HEK293 (cell line): Measurements from ENCODE around the gene OSBPL1A.
A peak's percentile ranks its signal among the peaks of the same experiment; 100 is the strongest.

Experiments
- ELK4 ChIP-seq: IDR thresholded peaks from 2 replicates; pipeline ENCODE4 v1.6.1; 2011; ENCODE audit warnings: mild to moderate bottlenecking, low read depth, low read length, borderline replicate concordance
- HOXD13 ChIP-seq: sonication (generic); formaldehyde crosslinking; IDR thresholded peaks from 2 replicates; pipeline ENCODE4 v1.8.0; 2022; ENCODE audit warnings: missing genetic modification reagents, borderline replicate concordance
- PRDM4 ChIP-seq: fragments of 450-650 bp; formaldehyde crosslinking; IDR thresholded peaks from 2 replicates; pipeline ENCODE4 v1.5.1; 2017; ENCODE audit warnings: missing biosample characterization, missing genetic modification characterization
- ZFHX2 ChIP-seq: fragments of 450-650 bp; formaldehyde crosslinking; conservative IDR thresholded peaks from 2 replicates; pipeline ENCODE4 v1.5.1; 2016; ENCODE audit warnings: missing biosample characterization, missing genetic modification characterization
- ZNF114 ChIP-seq: fragments of 450-650 bp; formaldehyde crosslinking; IDR thresholded peaks from 2 replicates; pipeline ENCODE4 v1.5.0; 2017; ENCODE audit warnings: missing biosample characterization, missing genetic modification characterization
- ZNF132 ChIP-seq: fragments of 450-650 bp; formaldehyde crosslinking; IDR thresholded peaks from 2 replicates; pipeline ENCODE4 v1.5.1; 2017; ENCODE audit warnings: missing biosample characterization, missing genetic modification characterization, borderline replicate concordance
- ZNF140 ChIP-seq: fragments of 450-650 bp; formaldehyde crosslinking; IDR thresholded peaks from 2 replicates; pipeline ENCODE4 v1.5.1; 2016; ENCODE audit warnings: missing biosample characterization, missing genetic modification characterization
- ZNF157 ChIP-seq: fragments of 450-650 bp; formaldehyde crosslinking; IDR thresholded peaks from 2 replicates; pipeline ENCODE4 v1.5.1; 2016; ENCODE audit warnings: missing biosample characterization, missing genetic modification characterization
- ZNF18 ChIP-seq: fragments of 450-650 bp; formaldehyde crosslinking; IDR thresholded peaks from 2 replicates; pipeline ENCODE4 v1.5.1; 2016; ENCODE audit warnings: missing biosample characterization, missing genetic modification characterization
- ZNF19 ChIP-seq: fragments of 450-650 bp; formaldehyde crosslinking; IDR thresholded peaks from 2 replicates; pipeline ENCODE4; 2016; ENCODE audit warnings: missing biosample characterization, missing genetic modification characterization, low read depth
- ZNF221 ChIP-seq: fragments of 450-650 bp; formaldehyde crosslinking; IDR thresholded peaks from 2 replicates; pipeline ENCODE4 v1.5.1; 2017; ENCODE audit warnings: missing biosample characterization, missing genetic modification characterization, borderline replicate concordance
- ZNF280C ChIP-seq: fragments of 450-650 bp; formaldehyde crosslinking; IDR thresholded peaks from 2 replicates; pipeline ENCODE4 v1.5.1; 2016; ENCODE audit warnings: missing biosample characterization, missing genetic modification characterization
- ZNF311 ChIP-seq: fragments of 450-650 bp; formaldehyde crosslinking; IDR thresholded peaks from 2 replicates; pipeline ENCODE4 v1.5.1; 2017; ENCODE audit warnings: missing biosample characterization, missing genetic modification characterization, borderline replicate concordance
- ZNF701 ChIP-seq: fragments of 450-650 bp; formaldehyde crosslinking; IDR thresholded peaks from 2 replicates; pipeline ENCODE4 v1.5.1; 2016; ENCODE audit warnings: missing biosample characterization, missing genetic modification characterization
- TF ChIP-seq, protein P1 (sequence below): fragments of 450-650 bp; formaldehyde crosslinking; IDR thresholded peaks from 2 replicates; pipeline ENCODE4 v1.5.1; 2016; ENCODE audit warnings: missing biosample characterization, missing genetic modification characterization
- TF ChIP-seq, protein P2 (sequence below): fragments of 450-650 bp; formaldehyde crosslinking; IDR thresholded peaks from 2 replicates; pipeline ENCODE4 v1.5.1; 2016; ENCODE audit warnings: missing biosample characterization, missing genetic modification characterization
- TF ChIP-seq, protein P3 (sequence below): fragments of 450-650 bp; formaldehyde crosslinking; IDR thresholded peaks from 2 replicates; pipeline ENCODE4 v1.5.1; 2016; ENCODE audit warnings: missing biosample characterization, missing genetic modification characterization, borderline replicate concordance
- TF ChIP-seq, protein P4 (sequence below): fragments of 450-650 bp; formaldehyde crosslinking; conservative IDR thresholded peaks from 2 replicates; pipeline ENCODE4 v1.5.1; 2016; ENCODE audit warnings: low read depth, missing biosample characterization, missing genetic modification characterization

OSBPL1A gene

DNA sequence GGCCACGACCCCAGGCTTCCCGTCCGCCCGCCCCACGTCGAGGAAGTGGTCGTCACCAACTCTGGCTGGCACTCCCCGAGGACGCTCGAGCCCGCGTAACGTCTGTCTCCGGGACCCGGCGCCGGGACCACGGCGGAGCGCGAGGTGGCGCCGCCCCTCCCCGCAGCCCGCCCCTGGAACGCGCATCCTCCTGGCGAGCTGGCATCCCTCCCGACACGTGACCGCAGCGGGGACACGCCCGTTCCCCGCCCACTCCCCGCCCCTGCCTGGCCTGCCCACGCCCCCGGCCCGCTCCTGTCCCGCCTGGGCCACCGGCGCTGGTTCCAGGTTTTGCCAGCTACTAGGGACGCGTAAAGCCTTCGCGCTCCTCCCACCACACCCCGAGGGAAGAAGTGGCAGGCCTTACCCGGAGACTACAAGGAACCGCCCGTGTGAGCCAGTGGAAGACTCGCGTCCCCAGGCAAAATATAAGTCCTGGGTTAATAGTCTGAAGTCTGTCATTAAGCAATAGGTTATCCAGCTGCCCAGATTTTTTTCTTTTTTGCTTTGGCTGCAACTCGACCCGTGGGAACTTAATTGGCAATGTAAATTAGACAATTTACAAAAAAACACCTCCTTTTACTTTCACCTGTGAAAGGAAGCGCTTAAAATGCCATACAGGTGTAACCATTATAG is at the start of gene OSBPL1A (continued):
- TF ChIP-seq ZNF280C (tag by site-specific recombination) (no peak), ZNF18 (no peak), ZNF114 (tag by site-specific recombination) (no peak), ZNF157 (tag by site-specific recombination) (no peak), ZNF221 (tag by site-specific recombination) (no peak), ZNF140 (tag by site-specific recombination) (no peak), ZNF132 (tag by site-specific recombination) (no peak), ZNF311 (tag by site-specific recombination) (no peak), ZNF701 (tag by site-specific recombination) (no peak), ZNF19 (tag by site-specific recombination) (no peak), HOXD13 (CRISPR knock-in tag) (no peak; the same call in 1 of the 2 replicates), ZFHX2 (tag by site-specific recombination) (peak; percentile 99), PRDM4 (tag by site-specific recombination) (0 out of 2 replicates have a peak, but pooled peaks have one; percentile 34), ELK4 (no peak)
- TF ChIP-seq, protein P1, sequence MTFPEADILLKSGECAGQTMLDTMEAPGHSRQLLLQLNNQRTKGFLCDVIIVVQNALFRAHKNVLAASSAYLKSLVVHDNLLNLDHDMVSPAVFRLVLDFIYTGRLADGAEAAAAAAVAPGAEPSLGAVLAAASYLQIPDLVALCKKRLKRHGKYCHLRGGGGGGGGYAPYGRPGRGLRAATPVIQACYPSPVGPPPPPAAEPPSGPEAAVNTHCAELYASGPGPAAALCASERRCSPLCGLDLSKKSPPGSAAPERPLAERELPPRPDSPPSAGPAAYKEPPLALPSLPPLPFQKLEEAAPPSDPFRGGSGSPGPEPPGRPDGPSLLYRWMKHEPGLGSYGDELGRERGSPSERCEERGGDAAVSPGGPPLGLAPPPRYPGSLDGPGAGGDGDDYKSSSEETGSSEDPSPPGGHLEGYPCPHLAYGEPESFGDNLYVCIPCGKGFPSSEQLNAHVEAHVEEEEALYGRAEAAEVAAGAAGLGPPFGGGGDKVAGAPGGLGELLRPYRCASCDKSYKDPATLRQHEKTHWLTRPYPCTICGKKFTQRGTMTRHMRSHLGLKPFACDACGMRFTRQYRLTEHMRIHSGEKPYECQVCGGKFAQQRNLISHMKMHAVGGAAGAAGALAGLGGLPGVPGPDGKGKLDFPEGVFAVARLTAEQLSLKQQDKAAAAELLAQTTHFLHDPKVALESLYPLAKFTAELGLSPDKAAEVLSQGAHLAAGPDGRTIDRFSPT (tag by site-specific recombination), result peak; percentile 92
- TF ChIP-seq, protein P2, sequence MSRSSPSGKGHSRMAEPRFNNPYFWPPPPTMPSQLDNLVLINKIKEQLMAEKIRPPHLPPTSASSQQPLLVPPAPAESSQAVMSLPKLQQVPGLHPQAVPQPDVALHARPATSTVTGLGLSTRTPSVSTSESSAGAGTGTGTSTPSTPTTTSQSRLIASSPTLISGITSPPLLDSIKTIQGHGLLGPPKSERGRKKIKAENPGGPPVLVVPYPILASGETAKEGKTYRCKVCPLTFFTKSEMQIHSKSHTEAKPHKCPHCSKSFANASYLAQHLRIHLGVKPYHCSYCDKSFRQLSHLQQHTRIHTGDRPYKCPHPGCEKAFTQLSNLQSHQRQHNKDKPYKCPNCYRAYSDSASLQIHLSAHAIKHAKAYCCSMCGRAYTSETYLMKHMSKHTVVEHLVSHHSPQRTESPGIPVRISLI (tag by site-specific recombination), result no peak
- TF ChIP-seq, protein P3, sequence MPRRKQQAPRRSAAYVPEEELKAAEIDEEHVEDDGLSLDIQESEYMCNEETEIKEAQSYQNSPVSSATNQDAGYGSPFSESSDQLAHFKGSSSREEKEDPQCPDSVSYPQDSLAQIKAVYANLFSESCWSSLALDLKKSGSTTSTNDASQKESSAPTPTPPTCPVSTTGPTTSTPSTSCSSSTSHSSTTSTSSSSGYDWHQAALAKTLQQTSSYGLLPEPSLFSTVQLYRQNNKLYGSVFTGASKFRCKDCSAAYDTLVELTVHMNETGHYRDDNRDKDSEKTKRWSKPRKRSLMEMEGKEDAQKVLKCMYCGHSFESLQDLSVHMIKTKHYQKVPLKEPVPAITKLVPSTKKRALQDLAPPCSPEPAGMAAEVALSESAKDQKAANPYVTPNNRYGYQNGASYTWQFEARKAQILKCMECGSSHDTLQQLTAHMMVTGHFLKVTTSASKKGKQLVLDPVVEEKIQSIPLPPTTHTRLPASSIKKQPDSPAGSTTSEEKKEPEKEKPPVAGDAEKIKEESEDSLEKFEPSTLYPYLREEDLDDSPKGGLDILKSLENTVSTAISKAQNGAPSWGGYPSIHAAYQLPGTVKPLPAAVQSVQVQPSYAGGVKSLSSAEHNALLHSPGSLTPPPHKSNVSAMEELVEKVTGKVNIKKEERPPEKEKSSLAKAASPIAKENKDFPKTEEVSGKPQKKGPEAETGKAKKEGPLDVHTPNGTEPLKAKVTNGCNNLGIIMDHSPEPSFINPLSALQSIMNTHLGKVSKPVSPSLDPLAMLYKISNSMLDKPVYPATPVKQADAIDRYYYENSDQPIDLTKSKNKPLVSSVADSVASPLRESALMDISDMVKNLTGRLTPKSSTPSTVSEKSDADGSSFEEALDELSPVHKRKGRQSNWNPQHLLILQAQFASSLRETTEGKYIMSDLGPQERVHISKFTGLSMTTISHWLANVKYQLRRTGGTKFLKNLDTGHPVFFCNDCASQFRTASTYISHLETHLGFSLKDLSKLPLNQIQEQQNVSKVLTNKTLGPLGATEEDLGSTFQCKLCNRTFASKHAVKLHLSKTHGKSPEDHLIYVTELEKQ (tag by site-specific recombination), result no peak
- TF ChIP-seq, protein P4, sequence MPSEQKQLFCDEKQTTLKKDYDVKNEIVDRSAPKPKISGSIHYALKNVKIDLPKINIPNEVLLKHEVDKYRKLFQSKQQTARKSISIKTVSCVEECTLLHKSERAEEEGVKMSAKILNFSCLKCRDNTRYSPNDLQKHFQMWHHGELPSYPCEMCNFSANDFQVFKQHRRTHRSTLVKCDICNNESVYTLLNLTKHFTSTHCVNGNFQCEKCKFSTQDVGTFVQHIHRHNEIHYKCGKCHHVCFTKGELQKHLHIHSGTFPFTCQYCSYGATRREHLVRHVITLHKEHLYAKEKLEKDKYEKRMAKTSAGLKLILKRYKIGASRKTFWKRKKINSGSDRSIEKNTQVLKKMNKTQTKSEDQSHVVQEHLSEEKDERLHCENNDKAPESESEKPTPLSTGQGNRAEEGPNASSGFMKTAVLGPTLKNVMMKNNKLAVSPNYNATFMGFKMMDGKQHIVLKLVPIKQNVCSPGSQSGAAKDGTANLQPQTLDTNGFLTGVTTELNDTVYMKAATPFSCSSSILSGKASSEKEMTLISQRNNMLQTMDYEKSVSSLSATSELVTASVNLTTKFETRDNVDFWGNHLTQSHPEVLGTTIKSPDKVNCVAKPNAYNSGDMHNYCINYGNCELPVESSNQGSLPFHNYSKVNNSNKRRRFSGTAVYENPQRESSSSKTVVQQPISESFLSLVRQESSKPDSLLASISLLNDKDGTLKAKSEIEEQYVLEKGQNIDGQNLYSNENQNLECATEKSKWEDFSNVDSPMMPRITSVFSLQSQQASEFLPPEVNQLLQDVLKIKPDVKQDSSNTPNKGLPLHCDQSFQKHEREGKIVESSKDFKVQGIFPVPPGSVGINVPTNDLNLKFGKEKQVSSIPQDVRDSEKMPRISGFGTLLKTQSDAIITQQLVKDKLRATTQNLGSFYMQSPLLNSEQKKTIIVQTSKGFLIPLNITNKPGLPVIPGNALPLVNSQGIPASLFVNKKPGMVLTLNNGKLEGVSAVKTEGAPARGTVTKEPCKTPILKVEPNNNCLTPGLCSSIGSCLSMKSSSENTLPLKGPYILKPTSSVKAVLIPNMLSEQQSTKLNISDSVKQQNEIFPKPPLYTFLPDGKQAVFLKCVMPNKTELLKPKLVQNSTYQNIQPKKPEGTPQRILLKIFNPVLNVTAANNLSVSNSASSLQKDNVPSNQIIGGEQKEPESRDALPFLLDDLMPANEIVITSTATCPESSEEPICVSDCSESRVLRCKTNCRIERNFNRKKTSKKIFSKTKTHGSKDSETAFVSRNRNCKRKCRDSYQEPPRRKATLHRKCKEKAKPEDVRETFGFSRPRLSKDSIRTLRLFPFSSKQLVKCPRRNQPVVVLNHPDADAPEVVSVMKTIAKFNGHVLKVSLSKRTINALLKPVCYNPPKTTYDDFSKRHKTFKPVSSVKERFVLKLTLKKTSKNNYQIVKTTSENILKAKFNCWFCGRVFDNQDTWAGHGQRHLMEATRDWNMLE (tag by site-specific recombination), result no peak
